ENCODE results near the gene HCN3. TPM values are rescaled to one million over a fixed set of nuclear protein-coding genes. Genes with fewer than 3 reads are reported as not detected.
A peak's percentile ranks its signal among the peaks of the same experiment; 100 is the strongest.

The HCN3 gene
- total and polyA plus RNA-seq, 2 donors (not counting 1 experiment from before 2014, with no cell fraction given), result 6.2 to 9.2 TPM

GRCh38 chr1:155305881-155306391 lies 28.7 kb downstream of the HCN3 start:
- Mint-ChIP-seq H3K4me3 (no peak overlapping the region), H3K4me1 (peaks cover 22% of the 10 kb centered on the region), H3K27ac (peak overlapping the region; percentile 20), H3K9me3 (ENCODE audit: insufficient read depth) (no peaks in the 10 kb centered on the region), H3K27me3 (peaks cover 4% of the 10 kb centered on the region)
- intact Hi-C loops (cut with micrococcal nuclease), result loop anchor here (5.0 kb wide), 1 partner anchor 551 kb away; the partner anchor contains the start of genes GON4L and SYT11
- H3K27ac ChIP-seq (ENCODE audit: low read length in 2 of 2), result no peak overlapping the region
- H3K79me2 ChIP-seq (ENCODE audit: control insufficient read depth, insufficient read depth, low read length), result peaks cover 23% of the 10 kb centered on the region
- ATAC-seq (ENCODE audit: low read depth), result no peak
- H3K9me3 ChIP-seq (ENCODE audit: control extremely low read depth in 1 of 3, control insufficient read depth in 2 of 3, insufficient read depth in 1 of 3, low read length in 2 of 3), result peaks cover 0 to 2% (median 0%) of the 10 kb centered on the region in 3 donors
- H4K20me1 ChIP-seq (ENCODE audit: control insufficient read depth, insufficient read depth, low read length, poor library complexity, severe bottlenecking), result no peaks in the 10 kb centered on the region
- peaks cover 10 to 23% of the 10 kb centered on the region in 2 donors for H3K4me1 ChIP-seq (ENCODE audit: control insufficient read depth in 2 of 2, insufficient read depth in 2 of 2, low read length in 2 of 2)
- no peak for DNase-seq
- 71% methylated on average over 5 of the region's 7 CpGs for WGBS (ENCODE audit: insufficient coverage)
- no peaks in the 10 kb centered on the region for H3K36me3 ChIP-seq (replicated peaks in 1 of 2; ENCODE audit: control extremely low read depth in 1 of 2, control insufficient read depth in 1 of 2, extremely low read depth in 1 of 2, insufficient read depth in 2 of 2, low read length in 1 of 2)
- POLR2A ChIA-PET, result interaction anchor here (0.6 kb wide), 1 partner anchor 640 kb away, joined by 3 read pairs; no protein-coding TSS in a partner anchor
- no peak overlapping the region for H3K9ac ChIP-seq (ENCODE audit: low read length)
- H3K4me2 ChIP-seq (replicated peaks; ENCODE audit: low read depth, low read length, poor library complexity, severe bottlenecking), result no peak overlapping the region
- CTCF ChIA-PET, result interaction anchor here (1.0 to 5.0 kb wide), 4 partner anchors 12 to 55 kb away, joined by 3 to 46 read pairs (median 18); partner anchors contain the start of gene ENTREP3
- H3K4me3 ChIP-seq (ENCODE audit: control extremely low read depth in 1 of 5, extremely low read depth in 1 of 5, insufficient read depth in 1 of 5, low read depth in 2 of 5, low read length in 4 of 5), result no peak overlapping the region
- TF ChIP-seq CTCF (IDR thresholded peaks at IDR 0.05), result no peak
- no peak overlapping the region for H2AFZ ChIP-seq (ENCODE audit: insufficient read depth, low read depth, low read length, poor library complexity, severe bottlenecking)
- no peaks in the 10 kb centered on the region for H3K27me3 ChIP-seq (replicated peaks in 1 of 4; ENCODE audit: control extremely low read depth in 1 of 4, control insufficient read depth in 3 of 4, insufficient read depth in 4 of 4, low read length in 3 of 4)

DNA sequence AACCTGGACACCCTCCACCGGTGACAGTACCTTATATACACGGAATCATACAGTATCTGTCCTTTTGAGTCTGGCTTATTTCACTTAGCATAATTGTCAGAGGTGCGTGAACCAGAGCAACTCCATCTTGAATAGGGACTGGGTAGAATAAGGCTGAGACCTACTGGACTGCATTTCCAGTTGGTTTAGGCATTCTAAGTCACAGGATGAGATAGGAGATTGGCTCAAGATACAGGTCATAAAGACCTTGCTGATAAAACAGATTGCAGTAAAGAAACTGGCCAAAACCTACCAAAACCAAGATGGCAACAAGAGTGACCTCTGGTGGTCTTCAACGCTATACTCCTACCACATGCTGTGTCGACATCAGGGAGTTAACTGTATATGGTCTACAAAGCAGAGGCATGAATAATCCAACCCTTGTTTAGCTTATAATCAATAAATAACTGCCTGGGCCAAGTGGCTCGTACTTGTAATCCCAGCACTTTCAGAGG lies 30.0 kb downstream of the HCN3 start:
- peak; percentile 52 for DNase-seq
- H2AFZ ChIP-seq (ENCODE audit: insufficient read depth, low read depth, low read length, poor library complexity, severe bottlenecking), result no peak overlapping the region
- CTCF ChIA-PET, result interaction anchor here (0.7 to 5.0 kb wide), 7 partner anchors 10 to 79 kb away, joined by 3 to 46 read pairs (median 6); partner anchors contain the start of genes CLK2 and RUSC1
- 72% methylated on average over 5 of the region's 6 CpGs for WGBS (ENCODE audit: insufficient coverage)
- peaks cover 0 to 2% (median 0%) of the 10 kb centered on the region in 3 donors for H3K9me3 ChIP-seq (ENCODE audit: control extremely low read depth in 1 of 3, control insufficient read depth in 2 of 3, insufficient read depth in 1 of 3, low read length in 2 of 3)
- H4K20me1 ChIP-seq (ENCODE audit: control insufficient read depth, insufficient read depth, low read length, poor library complexity, severe bottlenecking), result no peaks in the 10 kb centered on the region
- no peaks in the 10 kb centered on the region for H3K36me3 ChIP-seq (replicated peaks in 1 of 2; ENCODE audit: control extremely low read depth in 1 of 2, control insufficient read depth in 1 of 2, extremely low read depth in 1 of 2, insufficient read depth in 2 of 2, low read length in 1 of 2)
- POLR2A ChIA-PET, result interaction anchor here (0.7 to 1.4 kb wide), 4 partner anchors 16 to 1487 kb away, joined by 3 to 5 read pairs (median 4); partner anchors contain the start of gene SCAMP3
- no peak overlapping the region for H3K9ac ChIP-seq (ENCODE audit: low read length)
- no peaks in the 10 kb centered on the region for H3K27me3 ChIP-seq (replicated peaks in 1 of 4; ENCODE audit: control extremely low read depth in 1 of 4, control insufficient read depth in 3 of 4, insufficient read depth in 4 of 4, low read length in 3 of 4)
- peak overlapping the region; percentile 59 for H3K4me3 Mint-ChIP-seq
- TF ChIP-seq CTCF (IDR thresholded peaks at IDR 0.05) (no peak), EZH2 (IDR thresholded peaks at IDR 0.05; ENCODE audit: borderline replicate concordance, insufficient read depth, low read depth, low read length, poor library complexity, severe bottlenecking) (no peak)
- peak overlapping the region; percentile 79 for H3K27ac Mint-ChIP-seq
- peaks cover 30% of the 10 kb centered on the region for H3K79me2 ChIP-seq (ENCODE audit: control insufficient read depth, insufficient read depth, low read length)
- no peaks in the 10 kb centered on the region for H3K9me3 Mint-ChIP-seq (ENCODE audit: insufficient read depth)
- peak overlapping the region in 1 of 2 donors; percentile 91 for H3K27ac ChIP-seq (ENCODE audit: low read length in 2 of 2)
- ATAC-seq (ENCODE audit: low read depth), result no peak
- intact Hi-C loops (cut with micrococcal nuclease), result loop anchor here (5.0 kb wide), 1 partner anchor 550 kb away; the partner anchor contains the start of genes GON4L and SYT11
- no peak overlapping the region for H3K4me3 ChIP-seq (ENCODE audit: control extremely low read depth in 1 of 5, extremely low read depth in 1 of 5, insufficient read depth in 1 of 5, low read depth in 2 of 5, low read length in 4 of 5)
- H3K4me2 ChIP-seq (replicated peaks; ENCODE audit: low read depth, low read length, poor library complexity, severe bottlenecking), result no peak overlapping the region
- H3K27me3 Mint-ChIP-seq, result peaks cover 4% of the 10 kb centered on the region
- peaks cover 27% of the 10 kb centered on the region for H3K4me1 Mint-ChIP-seq
- peaks cover 10 to 23% of the 10 kb centered on the region in 2 donors for H3K4me1 ChIP-seq (ENCODE audit: control insufficient read depth in 2 of 2, insufficient read depth in 2 of 2, low read length in 2 of 2)
